Pons (tissue), 1 donor: Measurements from ENCODE around the gene TRERF1.

ENCODE experiments used
- DNase-seq: peaks from one replicate; pipeline ENCODE4 v3.0.0-alpha.2; 2016; ENCODE audit warnings: low spot score

The TRERF1 gene

DNA sequence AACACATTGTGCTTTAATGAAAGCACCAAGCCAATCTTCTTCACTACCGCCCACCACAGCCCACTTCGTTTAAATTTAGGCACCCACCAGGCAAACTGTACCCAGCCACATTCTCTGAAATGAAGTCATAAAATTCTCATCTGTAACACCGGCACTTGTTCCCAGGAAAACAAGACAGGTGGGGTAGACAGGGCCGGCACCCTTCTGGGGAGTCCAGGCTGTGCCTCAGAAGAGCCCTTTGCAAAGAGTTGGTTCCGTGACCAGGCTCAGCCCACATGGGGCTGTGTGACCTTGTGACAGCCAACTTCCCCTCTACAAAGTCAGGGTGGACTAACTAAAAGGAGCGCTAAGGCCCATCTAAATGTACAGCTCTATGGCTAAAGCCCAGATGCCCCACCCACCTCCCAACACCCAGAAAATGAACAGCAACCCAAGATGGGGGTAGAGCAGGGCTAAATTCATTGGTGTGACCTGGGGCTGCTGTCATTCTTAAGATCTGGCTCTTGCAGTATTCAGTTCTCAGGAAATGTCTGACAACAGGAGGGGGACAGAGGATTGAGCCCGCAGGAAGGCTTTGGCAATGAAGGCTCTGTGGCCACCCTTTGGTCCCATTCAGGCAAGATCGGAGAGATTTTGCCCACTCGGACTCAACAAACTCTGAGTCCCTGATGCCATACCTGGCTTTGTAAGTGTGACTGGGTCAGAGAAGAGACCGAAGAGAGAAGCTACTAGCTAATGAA is 56.7 kb downstream of the TRERF1 start:
- peak; percentile 27 for DNase-seq

- no peak for DNase-seq
Measured at GRCh38 chr6:42394151-42394550, 57.6 kb downstream of the TRERF1 start.

DNA sequence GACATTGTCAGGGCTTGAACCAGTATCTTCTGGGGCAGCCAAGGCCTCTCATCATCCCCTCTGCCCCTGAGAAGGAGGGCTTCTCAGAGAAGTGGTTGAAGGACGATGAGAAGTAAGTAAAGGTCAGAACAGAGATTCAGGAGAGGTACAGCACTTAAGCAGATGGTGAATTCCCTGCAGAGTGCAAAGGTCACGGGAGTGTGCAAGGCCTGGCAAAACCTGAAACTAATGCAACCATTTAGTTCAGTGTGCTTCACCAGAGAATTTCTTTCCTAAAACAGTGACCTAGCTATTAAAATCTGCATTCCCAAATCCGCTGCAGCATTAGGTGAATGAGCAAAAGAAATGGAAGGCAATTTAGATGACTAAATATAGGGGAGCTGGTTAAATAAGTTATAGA is 58.4 kb downstream of the TRERF1 start:
- DNase-seq, result no peak

GRCh38 chr6:42392833-42393232 is 58.9 kb downstream of the TRERF1 start:
- DNase-seq, result no peak

DNA sequence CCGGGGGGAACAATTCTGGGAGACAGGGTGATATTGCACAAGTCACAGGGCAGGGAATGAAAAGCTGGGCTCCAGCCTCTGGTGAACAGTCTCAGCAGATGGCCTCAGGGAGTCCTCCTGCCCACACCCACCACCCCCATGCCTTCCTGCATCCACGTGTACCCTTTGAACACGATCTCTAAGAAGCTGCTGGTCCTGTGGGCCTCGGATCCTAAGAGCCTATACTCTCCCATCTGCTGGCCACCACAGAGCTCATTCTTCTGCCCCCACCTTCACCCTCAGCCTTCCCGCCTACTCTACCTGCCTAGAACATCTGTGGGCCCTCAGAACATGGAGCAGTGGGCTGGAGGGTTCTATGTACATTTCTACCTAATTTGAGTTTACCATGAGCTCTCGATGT is 60.3 kb downstream of the TRERF1 start:
- DNase-seq, result no peak

DNA sequence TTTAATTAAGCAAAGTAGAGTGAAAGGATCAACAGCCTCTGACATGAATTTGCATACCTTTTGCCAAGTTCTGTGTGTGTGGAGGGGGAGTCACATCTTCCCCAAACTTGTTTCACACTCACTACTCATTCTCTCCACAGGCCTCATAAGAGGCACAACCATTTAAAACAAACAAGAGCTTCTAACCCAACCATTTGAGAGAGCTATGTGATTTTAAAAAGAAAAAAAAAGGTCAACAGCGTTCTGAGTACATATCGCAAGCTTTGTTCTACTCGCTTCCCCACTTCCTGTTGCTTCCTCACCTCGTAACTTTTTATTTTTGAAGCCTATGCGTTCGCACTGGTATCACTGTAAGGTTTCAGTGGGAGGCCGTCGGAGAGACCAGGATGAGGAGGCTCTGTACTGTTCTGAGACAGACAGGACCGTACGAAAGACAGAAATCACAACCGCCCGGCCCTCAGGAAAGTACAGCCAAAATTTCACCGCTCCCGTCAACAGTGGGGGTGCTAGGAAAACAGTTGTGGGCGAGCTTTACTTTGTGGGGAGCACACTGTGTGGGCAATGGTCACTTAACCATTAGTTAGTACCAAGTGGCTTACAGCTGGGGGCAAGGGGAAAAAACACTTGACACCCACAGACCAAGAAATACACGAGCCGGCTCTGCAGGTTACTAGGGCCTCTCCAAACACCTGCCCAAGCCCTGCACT is 61.3 kb downstream of the TRERF1 start:
- DNase-seq, result no peak

DNA sequence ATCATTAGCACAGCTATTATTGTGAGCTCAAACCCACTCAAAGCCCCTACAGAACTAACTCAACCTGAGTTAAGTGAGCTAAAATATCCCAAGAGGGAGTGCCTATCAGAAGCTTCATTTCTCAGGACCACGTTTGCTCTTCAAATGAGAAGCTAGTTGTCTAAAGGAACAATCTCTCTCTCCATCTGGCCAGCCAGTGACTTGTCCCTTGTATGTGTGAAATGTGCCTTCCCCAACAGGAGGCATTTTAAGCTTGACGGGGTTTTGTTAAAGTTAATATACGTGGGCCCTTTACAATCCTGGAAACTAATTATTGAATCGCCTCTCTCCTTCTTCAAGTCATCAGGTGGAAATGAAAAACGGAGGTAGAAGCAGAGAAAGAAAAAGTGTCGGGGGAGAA is 62.0 kb downstream of the TRERF1 start:
- no peak for DNase-seq

DNA sequence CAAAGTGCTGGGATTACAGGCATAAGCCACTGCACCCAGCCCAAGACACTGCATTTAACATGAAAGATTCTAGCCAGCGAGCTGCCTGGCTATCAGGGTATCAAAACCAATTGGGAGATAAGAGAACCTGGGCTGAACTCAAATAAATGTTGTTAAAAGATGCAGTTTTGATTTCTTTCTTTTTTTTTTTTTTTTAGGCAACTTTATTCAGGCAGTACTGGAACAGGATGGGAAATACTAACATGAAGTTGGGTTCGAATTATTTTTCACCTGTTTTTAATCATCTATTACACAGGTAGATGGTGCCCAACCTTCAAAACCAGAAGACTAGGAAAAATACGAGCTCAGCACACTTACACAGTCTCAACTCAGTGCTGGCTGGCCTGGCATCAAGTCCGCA is 63.7 kb downstream of the TRERF1 start:
- DNase-seq, result no peak

GRCh38 chr6:42387336-42387735 is 64.4 kb downstream of the TRERF1 start:
- no peak for DNase-seq

GRCh38 chr6:42385339-42385738 is 66.4 kb downstream of the TRERF1 start:
- DNase-seq, result no peak

DNA sequence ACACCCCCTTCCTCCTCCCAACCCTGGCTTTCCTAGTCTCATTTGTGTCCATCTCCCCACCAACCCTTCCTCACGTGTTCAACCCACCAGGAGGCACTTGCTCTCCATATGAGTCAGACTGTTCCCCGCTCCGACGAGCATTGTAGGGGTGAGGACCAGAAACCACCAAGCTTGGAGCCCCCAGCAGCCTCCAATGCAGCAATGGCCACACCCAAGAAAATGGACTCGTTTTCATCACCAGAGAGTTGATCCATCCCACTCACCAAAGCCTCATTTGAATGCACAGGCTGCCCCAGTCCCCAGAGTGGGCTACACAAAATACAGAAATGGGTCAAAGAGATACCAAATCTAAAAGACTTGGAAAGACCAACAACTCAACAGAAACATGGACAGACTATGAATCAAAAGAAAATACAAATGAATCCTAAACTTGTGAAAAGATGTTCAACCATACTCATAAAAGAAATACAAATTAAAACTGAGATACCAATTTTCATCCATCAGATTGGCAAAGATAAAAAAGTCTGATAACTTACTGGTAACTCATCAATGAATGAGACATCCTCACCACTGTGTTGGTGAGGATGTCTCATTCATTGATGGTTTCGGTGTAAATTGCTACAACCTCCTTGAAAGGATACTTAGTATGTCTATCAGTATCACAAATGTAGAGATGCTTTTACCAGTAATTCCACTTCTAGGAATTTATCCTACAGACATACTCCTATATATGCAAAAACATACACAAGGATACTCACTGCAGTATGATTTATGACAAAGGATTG is 68.1 kb downstream of the TRERF1 start:
- DNase-seq, result no peak

DNA sequence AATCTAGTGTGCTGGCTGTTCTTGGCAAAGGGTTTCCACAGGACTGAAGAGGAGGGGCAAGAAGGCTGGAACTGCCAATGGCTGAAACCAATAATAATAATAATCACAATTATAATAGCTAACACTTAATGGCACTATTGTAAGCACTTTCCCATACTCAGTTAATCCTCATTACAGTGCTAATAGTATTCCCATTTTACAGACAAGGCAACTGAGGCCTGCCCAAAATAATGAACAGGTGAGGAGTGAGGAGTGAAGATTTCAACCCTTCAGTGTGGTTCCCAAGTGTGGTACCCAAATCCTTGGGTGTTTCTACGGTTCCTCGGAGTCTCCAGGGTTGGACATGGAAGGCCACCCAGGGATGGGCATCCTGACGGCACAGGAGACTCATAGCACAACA is 69.9 kb downstream of the TRERF1 start:
- no peak for DNase-seq

DNA sequence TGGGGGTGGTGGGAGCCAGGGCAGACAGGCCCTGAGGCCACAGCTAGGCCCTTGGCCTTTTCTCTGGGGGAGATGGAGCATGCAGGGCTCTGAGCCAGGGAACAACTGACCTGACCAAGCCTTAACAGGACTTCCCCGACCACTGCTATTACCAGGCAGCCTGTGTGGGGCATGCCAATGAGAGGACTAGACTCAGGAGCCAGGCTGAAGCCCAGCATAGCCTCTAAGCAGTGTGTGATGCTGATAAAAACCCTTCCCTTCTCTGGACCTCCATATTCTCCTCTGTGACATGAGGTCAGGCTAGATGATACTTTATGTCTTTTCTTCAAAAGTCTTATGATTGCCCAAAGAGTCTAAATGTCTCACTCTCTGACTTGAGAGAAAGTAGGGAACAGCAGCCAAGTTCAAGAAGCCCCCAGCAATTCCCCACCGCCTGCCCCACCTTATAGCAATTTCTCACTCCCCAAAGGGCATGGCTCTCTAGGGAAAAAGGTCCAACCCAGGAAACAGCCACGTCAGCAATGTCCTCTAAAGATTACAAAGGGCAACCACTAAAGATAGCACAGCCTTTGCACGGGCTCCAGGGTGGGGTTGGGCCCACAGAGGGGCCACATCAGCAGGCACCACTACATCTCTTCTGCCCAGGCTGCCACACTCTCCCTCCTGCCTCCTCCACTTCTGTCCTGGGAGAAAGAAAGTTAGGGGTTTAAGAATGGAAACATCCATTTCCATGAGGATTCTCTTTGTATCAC is 71.3 kb downstream of the TRERF1 start:
- DNase-seq, result no peak

- peak; percentile 60 for DNase-seq
Measured at GRCh38 chr6:42378536-42378935, 73.2 kb downstream of the TRERF1 start.

- DNase-seq, result peak; percentile 14
Measured at GRCh38 chr6:42378125-42378524, 73.6 kb downstream of the TRERF1 start.

- DNase-seq, result peak; percentile 8
Measured at GRCh38 chr6:42375007-42375635, 76.6 kb downstream of the TRERF1 start.

GRCh38 chr6:42374018-42374669 is 77.6 kb downstream of the TRERF1 start:
- DNase-seq, result no peak

DNA sequence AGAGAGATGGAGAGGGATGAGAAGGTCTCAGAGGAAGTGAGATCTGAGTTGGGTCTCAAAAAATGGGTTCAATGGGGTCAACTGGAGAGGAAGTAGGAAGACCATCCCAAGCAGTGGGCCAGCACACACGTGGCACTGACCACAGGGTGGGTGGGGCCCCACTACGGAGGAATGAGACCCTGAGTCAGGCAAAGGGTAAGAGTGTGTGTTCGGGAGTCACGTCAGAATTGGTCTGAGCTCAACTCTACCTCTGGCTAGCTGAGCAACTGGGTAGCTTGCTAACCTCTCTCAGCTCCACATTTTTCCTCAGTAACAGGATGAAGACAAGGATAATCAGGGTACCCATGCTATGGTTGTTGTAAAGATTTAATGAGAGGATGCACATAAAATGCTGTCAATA is 79.0 kb downstream of the TRERF1 start:
- no peak for DNase-seq

GRCh38 chr6:42370323-42370985 is 81.3 kb downstream of the TRERF1 start:
- DNase-seq, result no peak

- no peak for DNase-seq
Measured at GRCh38 chr6:42369568-42369967, 82.2 kb downstream of the TRERF1 start.

- DNase-seq, result peak; percentile 37
Measured at GRCh38 chr6:42368181-42368580, 83.5 kb downstream of the TRERF1 start.
